Skeletal muscle satellite cell (primary cell): Measurements from ENCODE around the gene TYW1.
A peak's percentile ranks its signal among the peaks of the same experiment; 100 is the strongest.
"Not testable (repeated sequence)": the region's sequence is repeated elsewhere in the genome, so short reads cannot be mapped to it uniquely, and the experiment has no call there.

Experiments
- H3K27me3 ChIP-seq: 2 replicates; pipeline ENCODE4 v1.7.0; 2013; ENCODE audit warnings: low read length; ENCODE audit not compliant: control insufficient read depth, insufficient read depth
- H3K36me3 ChIP-seq: 2 replicates; pipeline ENCODE4 v1.7.0; 2013; ENCODE audit warnings: mild to moderate bottlenecking, control low read depth, low read length; ENCODE audit not compliant: insufficient read depth
- H3K4me1 ChIP-seq: 2 replicates; pipeline ENCODE4 v1.7.0; 2013; ENCODE audit warnings: low read length; ENCODE audit not compliant: control insufficient read depth, insufficient read depth
- H3K4me2 ChIP-seq: 2 replicates; pipeline ENCODE4 v1.7.0; 2013; ENCODE audit warnings: mild to moderate bottlenecking, low read length
- H3K4me3 ChIP-seq: 2 replicates; pipeline ENCODE4 v1.7.0; 2013; ENCODE audit warnings: low read length
- H3K9ac ChIP-seq: 2 replicates; pipeline ENCODE4 v1.7.0; 2013; ENCODE audit warnings: mild to moderate bottlenecking, low read depth, low read length, moderate library complexity
- H3K9me3 ChIP-seq: replicated peaks from 2 replicates; pipeline ENCODE4 v1.7.0; 2013; ENCODE audit warnings: mild to moderate bottlenecking, control low read depth, low read length

TYW1 gene

GRCh38 chr7:67185660-67186129 lies 189.1 kb downstream of the TYW1 start:
- not testable (repeated sequence) for H3K9me3 ChIP-seq, H3K4me1 ChIP-seq, H3K9ac ChIP-seq, H3K36me3 ChIP-seq, H3K4me3 ChIP-seq, H3K27me3 ChIP-seq, H3K4me2 ChIP-seq

- not testable (repeated sequence) for H3K27me3 ChIP-seq, H3K9me3 ChIP-seq, H3K36me3 ChIP-seq, H3K9ac ChIP-seq, H3K4me3 ChIP-seq, H3K4me1 ChIP-seq, H3K4me2 ChIP-seq
Observed at GRCh38 chr7:67189160-67189559, 192.5 kb downstream of the TYW1 start.

DNA sequence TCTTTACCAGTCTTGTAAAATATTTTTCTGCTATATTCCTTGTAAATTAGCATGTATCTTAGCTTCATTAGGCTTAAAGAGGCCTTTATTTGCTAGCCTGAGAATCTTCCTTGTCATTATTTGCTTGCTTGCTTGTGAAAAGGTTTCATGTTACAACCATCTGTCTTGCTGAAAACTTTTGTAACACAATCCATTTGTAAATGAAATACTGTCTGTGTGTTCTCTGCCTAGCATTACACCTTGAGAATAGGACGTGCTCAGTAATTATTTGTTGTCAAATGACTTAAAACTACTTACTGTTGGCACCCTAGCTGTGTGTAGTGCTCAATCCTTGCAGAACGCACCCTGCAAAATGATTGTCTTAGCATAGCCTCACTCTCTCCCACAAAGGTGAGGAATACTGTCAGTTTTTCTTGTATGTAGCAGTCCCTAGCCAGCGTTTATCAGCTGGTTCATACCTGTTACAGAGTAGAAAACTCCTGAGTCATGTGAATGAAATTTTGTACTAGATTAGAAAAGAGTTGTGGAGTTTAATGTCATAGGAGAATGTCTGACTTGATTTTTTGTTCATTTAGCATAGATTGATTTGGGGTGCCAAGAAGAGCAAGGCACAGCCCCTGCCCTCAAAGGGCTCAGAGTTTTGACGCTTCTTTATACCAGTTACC lies 193.3 kb downstream of the TYW1 start:
- H3K27me3 ChIP-seq, H3K4me2 ChIP-seq, H3K9me3 ChIP-seq, H3K4me3 ChIP-seq, H3K4me1 ChIP-seq, H3K36me3 ChIP-seq, H3K9ac ChIP-seq: not testable (repeated sequence)

DNA sequence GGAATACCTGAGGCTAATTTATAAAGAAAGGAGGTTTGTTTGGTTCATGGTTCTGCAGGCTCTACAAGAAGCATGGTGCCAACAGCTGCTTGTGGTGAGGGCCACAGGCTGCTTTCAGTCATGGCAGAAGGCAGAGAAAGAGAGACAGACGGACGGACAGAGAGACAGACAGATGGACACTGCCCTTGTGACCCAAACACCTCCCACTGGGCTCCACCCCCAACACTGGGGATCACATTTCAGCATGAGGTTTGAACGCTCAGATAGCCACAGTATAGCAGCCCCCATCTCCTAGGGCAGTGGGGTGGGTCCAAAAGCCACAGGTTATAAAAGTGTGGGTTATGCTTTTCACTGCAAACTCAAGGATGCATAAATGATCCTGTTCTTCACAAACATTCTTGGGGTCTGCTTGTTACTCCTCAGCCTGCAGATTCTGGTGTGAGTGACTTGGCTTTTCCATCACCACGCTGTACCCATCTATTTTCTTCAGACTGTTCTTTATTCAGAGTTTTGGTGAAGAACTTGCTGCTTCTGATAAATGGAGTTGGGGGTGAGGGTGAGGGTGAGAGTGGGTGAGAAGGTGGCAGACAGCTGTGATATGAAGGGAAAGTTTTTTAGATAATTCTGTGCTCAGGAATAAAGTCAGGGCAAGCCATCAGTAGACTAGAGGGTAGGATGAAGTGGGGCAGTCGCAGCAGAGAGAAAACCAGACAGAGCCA lies 194.5 kb downstream of the TYW1 start:
- not testable (repeated sequence) for H3K9ac ChIP-seq, H3K36me3 ChIP-seq, H3K4me1 ChIP-seq, H3K4me2 ChIP-seq, H3K4me3 ChIP-seq, H3K27me3 ChIP-seq, H3K9me3 ChIP-seq

GRCh38 chr7:67192123-67192702 lies 195.6 kb downstream of the TYW1 start:
- not testable (repeated sequence) for H3K36me3 ChIP-seq, H3K9me3 ChIP-seq, H3K4me1 ChIP-seq, H3K4me3 ChIP-seq, H3K27me3 ChIP-seq
- peak overlapping the region; percentile 55 for H3K4me2 ChIP-seq
- peak overlapping the region; percentile 17 for H3K9ac ChIP-seq

GRCh38 chr7:67192889-67193613 lies 196.4 kb downstream of the TYW1 start:
- H3K4me1 ChIP-seq, H3K9me3 ChIP-seq, H3K36me3 ChIP-seq, H3K27me3 ChIP-seq, H3K4me3 ChIP-seq: not testable (repeated sequence)
- H3K9ac ChIP-seq: peak overlapping the region; percentile 17
- H3K4me2 ChIP-seq: peak overlapping the region; percentile 55

DNA sequence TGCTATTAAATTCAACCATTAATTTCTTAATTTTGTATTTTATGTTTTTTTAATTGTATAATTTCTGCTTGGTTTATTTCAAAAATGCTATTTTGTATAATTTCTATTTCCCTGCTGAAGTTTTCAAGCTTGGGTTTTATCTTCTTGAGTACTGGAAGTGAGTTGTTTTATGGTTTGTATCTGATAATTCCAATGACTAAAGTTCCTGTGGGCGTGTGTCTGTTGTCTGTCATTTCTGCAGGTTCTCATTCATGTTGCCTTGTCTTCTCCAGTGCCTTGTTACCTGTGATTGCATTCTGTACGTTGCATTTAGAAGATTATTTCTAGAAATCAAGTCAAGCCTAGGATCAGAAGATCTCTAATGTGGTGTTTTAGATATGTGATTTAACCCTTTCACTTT lies 199.5 kb downstream of the TYW1 start:
- not testable (repeated sequence) for H3K4me1 ChIP-seq, H3K9me3 ChIP-seq, H3K36me3 ChIP-seq, H3K4me2 ChIP-seq, H3K27me3 ChIP-seq, H3K9ac ChIP-seq, H3K4me3 ChIP-seq

DNA sequence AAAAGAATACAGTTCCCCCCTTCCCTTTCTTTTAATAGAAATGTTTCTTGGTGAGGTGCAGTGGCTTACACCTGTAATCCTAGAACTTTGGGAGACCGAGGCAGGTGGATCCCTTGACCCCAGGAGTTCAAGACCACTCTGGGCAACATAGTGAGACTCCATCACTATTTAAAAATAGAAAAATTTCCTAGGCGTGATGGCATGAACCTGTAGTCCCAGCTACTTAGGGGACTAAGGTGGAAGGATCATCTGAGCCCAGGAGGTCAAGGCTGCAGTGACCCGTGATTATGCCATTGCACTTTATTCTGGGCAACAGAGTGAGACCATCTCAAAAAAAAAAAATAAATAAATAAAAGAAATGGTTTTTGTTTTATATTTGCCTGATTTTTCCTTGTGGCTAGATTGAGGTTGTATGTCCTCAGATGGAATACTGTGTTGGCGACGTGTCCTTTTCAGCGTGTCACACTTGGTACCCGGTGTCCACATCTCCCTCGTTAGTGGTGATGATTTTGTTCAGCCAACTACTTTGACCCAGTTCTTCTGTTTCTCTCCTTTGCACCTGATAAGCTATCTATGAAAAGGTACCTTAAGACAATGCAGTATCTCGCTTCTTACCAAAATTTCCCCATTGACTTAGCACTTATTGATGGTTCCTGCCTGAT lies 202.4 kb downstream of the TYW1 start:
- H3K4me2 ChIP-seq, H3K9me3 ChIP-seq, H3K27me3 ChIP-seq, H3K4me1 ChIP-seq, H3K4me3 ChIP-seq, H3K36me3 ChIP-seq, H3K9ac ChIP-seq: not testable (repeated sequence)

DNA sequence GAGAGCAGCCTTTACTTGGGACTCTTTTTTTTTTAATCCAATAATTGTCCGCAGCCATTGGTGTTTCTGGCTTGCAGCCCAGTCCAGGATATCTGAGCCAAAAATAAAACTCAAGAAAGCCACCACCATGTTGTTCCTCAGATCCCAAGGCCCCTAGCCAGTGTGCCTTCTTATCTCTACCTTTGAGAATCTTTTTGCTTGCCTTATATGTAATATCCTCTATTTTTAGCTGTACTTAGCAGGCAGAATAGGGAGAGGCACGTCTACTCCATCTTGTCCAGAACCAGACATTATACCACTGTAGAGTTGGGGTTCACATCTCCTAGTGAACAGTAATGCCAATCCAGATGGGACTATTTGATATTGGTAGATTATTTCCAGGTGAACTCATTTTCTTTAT lies 209.1 kb downstream of the TYW1 start:
- H3K4me1 ChIP-seq, H3K9me3 ChIP-seq, H3K36me3 ChIP-seq, H3K27me3 ChIP-seq, H3K4me2 ChIP-seq, H3K4me3 ChIP-seq, H3K9ac ChIP-seq: not testable (repeated sequence)

DNA sequence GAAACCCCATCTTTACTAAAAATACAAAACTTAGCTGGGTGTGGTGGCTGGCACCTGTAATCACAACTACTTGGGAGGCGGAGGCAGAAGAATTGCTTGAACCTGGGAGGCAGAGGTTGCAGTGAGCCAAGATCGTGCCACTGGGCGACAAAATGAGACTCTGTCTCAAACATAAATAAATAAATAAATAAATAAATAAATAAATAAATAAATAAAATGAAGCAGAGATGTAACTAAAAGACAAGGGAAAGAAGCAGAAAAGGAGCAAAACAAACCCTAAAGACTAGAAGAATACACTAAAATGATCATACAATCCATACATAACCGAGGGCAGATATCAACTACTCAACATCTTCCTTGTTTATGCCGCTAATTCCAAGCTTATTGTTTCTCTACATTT lies 209.8 kb downstream of the TYW1 start:
- H3K36me3 ChIP-seq: no peaks in the 10 kb centered on the region
- H3K9me3 ChIP-seq: no peaks in the 10 kb centered on the region
- H3K4me2 ChIP-seq: no peak overlapping the region
- H3K4me3 ChIP-seq: no peak overlapping the region
- no peaks in the 10 kb centered on the region for H3K4me1 ChIP-seq
- no peak overlapping the region for H3K9ac ChIP-seq
- no peaks in the 10 kb centered on the region for H3K27me3 ChIP-seq

DNA sequence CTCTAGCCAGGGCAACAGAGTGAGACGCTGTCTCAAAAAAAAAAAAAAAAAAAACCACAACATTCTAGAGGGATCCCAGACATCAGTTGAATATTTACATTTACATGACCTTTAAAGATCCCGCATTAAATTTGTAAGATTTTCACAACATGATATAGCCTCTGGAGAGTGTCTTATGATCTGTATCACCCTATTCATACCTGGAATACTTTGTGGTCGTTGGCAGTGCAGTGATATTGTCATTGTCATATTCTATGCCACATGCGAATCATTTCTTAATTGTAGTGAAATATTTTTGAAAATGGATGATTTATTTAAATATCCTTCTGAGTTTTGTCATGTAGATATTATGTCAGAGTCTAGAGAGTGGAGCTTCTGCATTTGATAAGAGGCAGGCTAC lies 212.0 kb downstream of the TYW1 start:
- not testable (repeated sequence) for H3K36me3 ChIP-seq, H3K4me2 ChIP-seq, H3K27me3 ChIP-seq, H3K9ac ChIP-seq, H3K9me3 ChIP-seq, H3K4me1 ChIP-seq, H3K4me3 ChIP-seq
